LNCAP (cell line): ENCODE results near the gene HS6ST2.

ENCODE experiments used
- TF ChIP-seq, protein P1 (sequence below): fragments of 450-650 bp; IDR thresholded peaks from 2 replicates; pipeline ENCODE4 v1.5.1; 2017; ENCODE audit warnings: mild to moderate bottlenecking

The HS6ST2 gene

DNA sequence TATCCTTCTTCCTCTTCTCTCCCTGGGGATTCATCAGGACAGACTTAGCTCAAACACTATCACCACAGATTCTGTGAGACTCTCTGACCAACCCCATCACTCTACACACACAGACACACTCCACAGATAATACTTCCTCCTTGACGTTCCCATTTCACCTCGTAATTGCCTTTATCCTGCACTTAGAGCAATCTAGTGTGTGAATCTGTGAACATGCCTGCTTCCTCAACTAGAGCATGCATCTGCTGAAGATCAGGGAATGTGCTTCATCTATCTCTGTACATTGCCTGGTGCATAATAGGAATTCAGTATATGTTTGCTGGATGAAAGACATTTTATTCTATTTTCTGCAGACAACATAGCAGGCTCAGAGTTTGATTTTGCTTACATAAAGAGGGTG lies 25.1 kb upstream of the HS6ST2 start:
- TF ChIP-seq, protein P1, sequence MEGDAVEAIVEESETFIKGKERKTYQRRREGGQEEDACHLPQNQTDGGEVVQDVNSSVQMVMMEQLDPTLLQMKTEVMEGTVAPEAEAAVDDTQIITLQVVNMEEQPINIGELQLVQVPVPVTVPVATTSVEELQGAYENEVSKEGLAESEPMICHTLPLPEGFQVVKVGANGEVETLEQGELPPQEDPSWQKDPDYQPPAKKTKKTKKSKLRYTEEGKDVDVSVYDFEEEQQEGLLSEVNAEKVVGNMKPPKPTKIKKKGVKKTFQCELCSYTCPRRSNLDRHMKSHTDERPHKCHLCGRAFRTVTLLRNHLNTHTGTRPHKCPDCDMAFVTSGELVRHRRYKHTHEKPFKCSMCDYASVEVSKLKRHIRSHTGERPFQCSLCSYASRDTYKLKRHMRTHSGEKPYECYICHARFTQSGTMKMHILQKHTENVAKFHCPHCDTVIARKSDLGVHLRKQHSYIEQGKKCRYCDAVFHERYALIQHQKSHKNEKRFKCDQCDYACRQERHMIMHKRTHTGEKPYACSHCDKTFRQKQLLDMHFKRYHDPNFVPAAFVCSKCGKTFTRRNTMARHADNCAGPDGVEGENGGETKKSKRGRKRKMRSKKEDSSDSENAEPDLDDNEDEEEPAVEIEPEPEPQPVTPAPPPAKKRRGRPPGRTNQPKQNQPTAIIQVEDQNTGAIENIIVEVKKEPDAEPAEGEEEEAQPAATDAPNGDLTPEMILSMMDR = no peak

GRCh38 chrX:132968296-132968949 lies 10.0 kb upstream of the HS6ST2 start:
- TF ChIP-seq, protein P1 = no peak

GRCh38 chrX:132967049-132967448 lies 8.6 kb upstream of the HS6ST2 start:
- TF ChIP-seq, protein P1 = no peak

DNA sequence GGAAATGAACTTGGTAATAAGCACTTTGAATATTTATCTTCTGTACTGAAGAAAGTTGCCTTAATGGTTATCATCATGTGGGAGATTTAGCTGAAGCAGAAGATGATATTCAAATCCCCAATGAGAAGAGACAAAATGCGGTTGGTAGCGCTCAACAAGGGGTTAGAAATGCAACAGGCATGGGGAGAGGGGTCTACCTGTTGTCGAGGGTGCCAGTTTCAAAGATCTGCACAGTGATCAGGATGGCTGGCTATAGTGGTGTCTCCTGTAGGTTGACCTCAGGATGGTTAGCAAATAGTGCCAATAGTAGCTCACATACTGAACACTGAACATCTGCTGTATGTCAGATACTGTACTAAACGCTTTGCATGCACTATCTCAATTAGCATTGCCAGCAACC lies 7.0 kb upstream of the HS6ST2 start:
- TF ChIP-seq, protein P1 = no peak

- TF ChIP-seq, protein P1 = no peak
Observed at GRCh38 chrX:132961511-132961910, 3.1 kb upstream of the HS6ST2 start.

- TF ChIP-seq, protein P1 = no peak
Observed at GRCh38 chrX:132957211-132958090, 978 bp downstream of the HS6ST2 start.

DNA sequence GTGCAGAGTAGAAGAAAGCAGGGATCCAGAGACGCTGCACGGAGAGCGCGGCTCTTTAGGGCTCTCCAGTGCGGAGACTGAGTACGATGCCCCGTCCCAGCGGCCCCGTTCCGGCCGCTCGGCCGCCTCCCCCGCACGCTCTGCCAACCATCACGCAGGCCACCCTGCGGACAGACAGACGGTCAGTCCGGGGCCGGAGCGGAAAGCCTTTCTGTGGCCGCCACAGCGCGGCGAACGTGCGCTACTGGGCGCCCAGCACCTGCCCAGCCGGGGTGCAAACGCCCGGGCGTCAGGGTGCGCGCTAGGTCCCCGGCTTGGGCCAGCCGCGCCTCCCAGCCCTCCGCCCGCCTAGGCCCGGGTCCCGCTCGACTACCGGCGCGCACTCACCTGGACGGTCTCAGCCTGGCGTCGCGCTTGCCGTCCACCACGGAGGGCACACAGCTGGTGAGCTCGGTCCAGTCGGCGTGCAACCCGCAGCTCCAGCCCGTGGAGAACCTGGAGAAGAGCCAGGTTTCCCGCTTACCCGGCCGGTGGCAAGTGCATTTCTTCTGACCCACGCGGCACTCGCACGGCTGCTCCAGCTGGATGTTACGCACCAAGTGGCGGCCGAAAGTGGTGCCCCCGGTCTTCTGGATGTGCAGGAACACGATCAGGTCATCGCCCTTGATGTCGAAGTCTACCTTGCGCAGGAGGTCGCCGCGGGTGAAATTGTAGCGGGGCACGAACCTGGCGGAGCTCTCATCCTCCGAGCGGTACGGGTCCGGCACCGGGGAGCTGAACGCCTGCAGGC lies 1.8 kb downstream of the HS6ST2 start:
- TF ChIP-seq, protein P1 = no peak
